C4-2B (cell line): ENCODE data around the gene MPPE1.

Experiments
- CTCF ChIP-seq: fragments of 450-650 bp; conservative IDR thresholded peaks from 2 replicates; pipeline ENCODE4 v1.5.1; 2017; ENCODE audit warnings: mild to moderate bottlenecking
- ZFX ChIP-seq: fragments of 450-650 bp; IDR thresholded peaks from 2 replicates; pipeline ENCODE4 v1.6.1; 2017

- TF ChIP-seq CTCF, result no peak
- no peak for TF ChIP-seq ZFX
These were observed 19.4 kb downstream of the MPPE1 start for GRCh38 chr18:11888726-11889125.
